Stomach (tissue), 9 donors: ENCODE results near the gene ITCH. TPM values are rescaled to one million over a fixed set of nuclear protein-coding genes. Genes with fewer than 3 reads are reported as not detected.
"Not testable (repeated sequence)": the region's sequence is repeated elsewhere in the genome, so short reads cannot be mapped to it uniquely, and the experiment has no call there.

Experiments used
- DNase-seq, 2 donors: peaks; one replicate each; pipeline versions ENCODE4 v3.0.0 to v3.0.0-alpha.2; 2013 to 2019
- H3K27ac ChIP-seq, 5 donors: fragments of 200-600 bp in 4 of 5; sonication (generic) in 4 of 5; one replicate each; pipeline ENCODE4 v1.5.1; 2013 to 2019; ENCODE audit warnings: mild to moderate bottlenecking in 1 of 5, moderate library complexity in 1 of 5
- H3K27me3 ChIP-seq, 3 donors: fragments of 200-600 bp; sonication (generic); one replicate each; pipeline ENCODE4 v1.5.1; 2017 to 2019; ENCODE audit warnings: mixed run types in 1 of 3
- H3K36me3 ChIP-seq, 4 donors: fragments of 200-600 bp; sonication (generic); 1 replicate in 3 of 4; 2 replicates in 1 of 4; pipeline ENCODE4 v1.5.1; 2016 to 2019
- H3K4me1 ChIP-seq, 4 donors: fragments of 200-600 bp; sonication (generic); one replicate each; pipeline ENCODE4 v1.5.1; 2016 to 2019
- H3K4me3 ChIP-seq, 4 donors: fragments of 200-600 bp; sonication (generic) in 3 of 4; one replicate each; pipeline ENCODE4 v1.5.1; 2016 to 2019; ENCODE audit warnings: mild to moderate bottlenecking in 1 of 4
- H3K9me3 ChIP-seq, 4 donors: fragments of 200-600 bp; sonication (generic); one replicate each; pipeline ENCODE4 v1.5.1; 2016 to 2019
- CTCF ChIP-seq, 7 experiments: fragments of 450-650 bp in 4 of 7; fragments of 200-600 bp in 3 of 7; sonication (generic) in 3 of 7; IDR thresholded peaks; one replicate each; pipeline ENCODE4 v1.5.1; 2016 to 2019; ENCODE audit warnings: antibody characterized with exemption in 7 of 7, control low read depth in 2 of 7, mild to moderate bottlenecking in 1 of 7
- EP300 ChIP-seq: sonication (generic); formaldehyde crosslinking; IDR thresholded peaks from one replicate; pipeline ENCODE4 v1.6.1; 2017; ENCODE audit warnings: antibody characterized with exemption
- POLR2A ChIP-seq, 4 donors: fragments of 450-650 bp; IDR thresholded peaks; one replicate each; pipeline ENCODE4 v1.6.1; 2016; ENCODE audit warnings: antibody characterized with exemption in 4 of 4, control low read depth in 2 of 4, mild to moderate bottlenecking in 1 of 4, moderate library complexity in 1 of 4
- POLR2AphosphoS5 ChIP-seq, 3 donors: sonication (generic); formaldehyde crosslinking; IDR thresholded peaks; one replicate each; pipeline ENCODE4 v1.6.1; 2016; ENCODE audit warnings: antibody characterized with exemption in 3 of 3
- WGBS, 5 donors: extraction: QIAGEN DNeasy Blood & Tissue Kit in 3 of 5; methylation state at CpG; one replicate each; pipeline versions ENCODE4 v1.1.5 to v1.1.7; 2013 to 2018; 5-methylcytosine and 5-hydroxymethylcytosine counted together
- intact Hi-C: fragments of 100-400 bp; cut with DNase I; formaldehyde crosslinking; loops from one replicate; pipeline ENCODE4 v1.15.1; 2023; ENCODE audit warnings: low total_unique reads
- polyA plus RNA-seq, 3 donors: library from polyadenylated mRNA; stranded (reverse); fragments of 200-250 nt; gene quantifications; one replicate each; pipeline ENCODE4 v1.2.3, GENCODE V29; 2013
- total RNA-seq, 5 donors: library from RNA; depleted of rRNA; stranded (reverse); fragments of >200 nt; gene quantifications; one replicate each; pipeline versions ENCODE4 v1.1.0 to v1.2.3, GENCODE V29; 2014 to 2016
- donor health status: healthy with polysubstance abuse.
- donor health status: Bipolar disorder and iron deficiency.
- donor health status: healthy.

The ITCH gene
- total and polyA plus RNA-seq, 8 donors = 7.2 to 138 (median 35.6) TPM

- Histone ChIP-seq H3K36me3 (peaks cover 11 to 91% (median 79%) of the 10 kb centered on the region in 4 donors), H3K27ac (no peak overlapping the region), H3K4me3 (no peak overlapping the region), H3K27me3 (no peaks in the 10 kb centered on the region), H3K4me1 (no peaks in the 10 kb centered on the region), H3K9me3 (peaks cover 0 to 7% (median 0%) of the 10 kb centered on the region in 4 donors)
- TF ChIP-seq EP300 = no peak
- TF ChIP-seq POLR2AphosphoS5 (IDR thresholded peaks at IDR 0.05) = no peak
- TF ChIP-seq POLR2A (IDR thresholded peaks at IDR 0.05) = no peak
- no peak for TF ChIP-seq CTCF (IDR thresholded peaks at IDR 0.05)
- intact Hi-C loops = no loop called here
- 90 to 94% (median 93%) methylated on average over 7 of the region's 7 CpGs for WGBS, 5 donors
- no peak for DNase-seq
Measured at GRCh38 chr20:34495307-34495706, 132.2 kb downstream of the ITCH start.

GRCh38 chr20:34495916-34496315 is 132.8 kb downstream of the ITCH start:
- WGBS, 5 donors = 84 to 100% (median 100%) methylated on average over 1 of the region's 1 CpG
- no peak overlapping the region for H3K4me3 ChIP-seq
- no peak overlapping the region for H3K27ac ChIP-seq
- no peaks in the 10 kb centered on the region for H3K4me1 ChIP-seq
- no peak for DNase-seq
- peaks cover 8 to 91% (median 79%) of the 10 kb centered on the region in 4 donors for H3K36me3 ChIP-seq
- H3K9me3 ChIP-seq = peaks cover 0 to 12% (median 0%) of the 10 kb centered on the region in 4 donors
- no peak for TF ChIP-seq POLR2AphosphoS5 (IDR thresholded peaks at IDR 0.05)
- no peak for TF ChIP-seq POLR2A (IDR thresholded peaks at IDR 0.05)
- no peak for TF ChIP-seq EP300
- no peak for TF ChIP-seq CTCF (IDR thresholded peaks at IDR 0.05)
- intact Hi-C loops = no loop called here
- H3K27me3 ChIP-seq = no peaks in the 10 kb centered on the region

GRCh38 chr20:34497596-34497995 is 134.5 kb downstream of the ITCH start:
- H3K4me3 ChIP-seq, H3K27me3 ChIP-seq, DNase-seq, intact Hi-C loops, H3K4me1 ChIP-seq, H3K27ac ChIP-seq: not testable (repeated sequence)
- peaks cover 10 to 93% (median 73%) of the 10 kb centered on the region in 4 donors for H3K36me3 ChIP-seq
- 96 to 100% (median 98%) methylated on average over 5 to 6 of the region's 6 CpGs for WGBS, 5 donors
- peaks cover 0 to 15% (median 0%) of the 10 kb centered on the region in 4 donors for H3K9me3 ChIP-seq

- Histone ChIP-seq H3K4me1 (no peaks in the 10 kb centered on the region), H3K27ac (no peak overlapping the region), H3K36me3 (peaks cover 19 to 81% (median 66%) of the 10 kb centered on the region in 4 donors), H3K4me3 (no peak overlapping the region), H3K9me3 (peaks cover 0 to 15% (median 0%) of the 10 kb centered on the region in 4 donors), H3K27me3 (no peaks in the 10 kb centered on the region)
- WGBS, 5 donors = 91 to 100% (median 95%) methylated on average over 1 of the region's 1 CpG
- DNase-seq = no peak
- intact Hi-C loops = no loop called here
- TF ChIP-seq CTCF (IDR thresholded peaks at IDR 0.05) (no peak), POLR2AphosphoS5 (IDR thresholded peaks at IDR 0.05) (no peak), EP300 (no peak), POLR2A (IDR thresholded peaks at IDR 0.05) (no peak)
Measured at GRCh38 chr20:34500823-34501222, 137.8 kb downstream of the ITCH start.

GRCh38 chr20:34506480-34506879 is 143.4 kb downstream of the ITCH start:
- intact Hi-C loops = no loop called here
- H3K9me3 ChIP-seq = no peaks in the 10 kb centered on the region
- H3K27me3 ChIP-seq = no peaks in the 10 kb centered on the region
- H3K4me1 ChIP-seq = no peaks in the 10 kb centered on the region
- DNase-seq = no peak
- H3K4me3 ChIP-seq = no peak overlapping the region
- peaks cover 28 to 82% (median 65%) of the 10 kb centered on the region in 4 donors for H3K36me3 ChIP-seq
- WGBS, 5 donors = 81 to 96% (median 93%) methylated on average over 3 of the region's 3 CpGs
- TF ChIP-seq EP300 = no peak
- TF ChIP-seq CTCF (IDR thresholded peaks at IDR 0.05) = no peak
- TF ChIP-seq POLR2A (IDR thresholded peaks at IDR 0.05) = no peak
- no peak for TF ChIP-seq POLR2AphosphoS5 (IDR thresholded peaks at IDR 0.05)
- no peak overlapping the region for H3K27ac ChIP-seq
